ENCODE data around the gene CRYZL1.

The CRYZL1 gene

GRCh38 chr21:33542640-33543504 is 98.7 kb downstream of the CRYZL1 start, which contains the start of gene SON:
Gene SON (plus strand): TSS chr21:33543038. CDS start chr21:33543093, 55 bp downstream.
- in situ Hi-C loops (cut with MboI; ENCODE audit: low sequenced_read_pairs), result no loop called here
- Histone ChIP-seq H3K36me3 (replicated peaks) (peaks cover 43% of the 10 kb centered on the region), H3K4me3 (peak within 1 kb of the TSS; percentile 92), H3K9me3 (no peaks in the 10 kb centered on the region), H3K27me3 (ENCODE audit: low read depth) (no peaks in the 10 kb centered on the region), H3K4me1 (peaks cover 18% of the 10 kb centered on the region)
- peak; percentile 98 for DNase-seq (ENCODE audit: low spot score in 2 of 2)

- no peaks in the 10 kb centered on the region for H3K9me3 ChIP-seq
- H3K27me3 ChIP-seq (ENCODE audit: low read depth), result no peaks in the 10 kb centered on the region
- H3K4me1 ChIP-seq, result peaks cover 18% of the 10 kb centered on the region
- H3K36me3 ChIP-seq (replicated peaks), result peaks cover 45% of the 10 kb centered on the region
- in situ Hi-C loops (cut with MboI; ENCODE audit: low sequenced_read_pairs), result no loop called here
- H3K4me3 ChIP-seq, result peak within 1 kb of the TSS; percentile 92
- peak; percentile 77 to 92 for DNase-seq (ENCODE audit: low spot score in 2 of 2)
These were observed 99.5 kb downstream of the CRYZL1 start, which contains the start of gene GART for GRCh38 chr21:33541756-33542639. Gene GART (minus strand): TSS chr21:33542117. CDS start chr21:33539315, 2,802 bp downstream.

GRCh38 chr21:33541105-33541711 is 100.3 kb downstream of the CRYZL1 start:
- H3K9me3 ChIP-seq, result no peaks in the 10 kb centered on the region
- peaks cover 18% of the 10 kb centered on the region for H3K4me1 ChIP-seq
- H3K4me3 ChIP-seq, result peak overlapping the region; percentile 92
- H3K36me3 ChIP-seq (replicated peaks), result peaks cover 45% of the 10 kb centered on the region
- in situ Hi-C loops (cut with MboI; ENCODE audit: low sequenced_read_pairs), result no loop called here
- peak in 1 of 2 experiments; percentile 43 for DNase-seq (ENCODE audit: low spot score in 2 of 2)
- H3K27me3 ChIP-seq (ENCODE audit: low read depth), result no peaks in the 10 kb centered on the region

GRCh38 chr21:33540711-33541104 is 100.8 kb downstream of the CRYZL1 start:
- Histone ChIP-seq H3K36me3 (replicated peaks) (peaks cover 45% of the 10 kb centered on the region), H3K9me3 (no peaks in the 10 kb centered on the region), H3K4me3 (peak overlapping the region; percentile 92), H3K4me1 (peaks cover 16% of the 10 kb centered on the region), H3K27me3 (ENCODE audit: low read depth) (no peaks in the 10 kb centered on the region)
- in situ Hi-C loops (cut with MboI; ENCODE audit: low sequenced_read_pairs), result no loop called here
- DNase-seq (ENCODE audit: low spot score in 2 of 2), result no peak

GRCh38 chr21:33539616-33540015 is 101.9 kb downstream of the CRYZL1 start:
- Histone ChIP-seq H3K36me3 (replicated peaks) (peaks cover 55% of the 10 kb centered on the region), H3K4me1 (peaks cover 12% of the 10 kb centered on the region), H3K4me3 (no peak overlapping the region), H3K27me3 (ENCODE audit: low read depth) (no peaks in the 10 kb centered on the region), H3K9me3 (no peaks in the 10 kb centered on the region)
- DNase-seq (ENCODE audit: low spot score in 2 of 2), result no peak
- in situ Hi-C loops (cut with MboI; ENCODE audit: low sequenced_read_pairs), result no loop called here

Measured in HAP-1 (cell line).